ENCODE results near the gene MSRB1.

The MSRB1 gene

DNA sequence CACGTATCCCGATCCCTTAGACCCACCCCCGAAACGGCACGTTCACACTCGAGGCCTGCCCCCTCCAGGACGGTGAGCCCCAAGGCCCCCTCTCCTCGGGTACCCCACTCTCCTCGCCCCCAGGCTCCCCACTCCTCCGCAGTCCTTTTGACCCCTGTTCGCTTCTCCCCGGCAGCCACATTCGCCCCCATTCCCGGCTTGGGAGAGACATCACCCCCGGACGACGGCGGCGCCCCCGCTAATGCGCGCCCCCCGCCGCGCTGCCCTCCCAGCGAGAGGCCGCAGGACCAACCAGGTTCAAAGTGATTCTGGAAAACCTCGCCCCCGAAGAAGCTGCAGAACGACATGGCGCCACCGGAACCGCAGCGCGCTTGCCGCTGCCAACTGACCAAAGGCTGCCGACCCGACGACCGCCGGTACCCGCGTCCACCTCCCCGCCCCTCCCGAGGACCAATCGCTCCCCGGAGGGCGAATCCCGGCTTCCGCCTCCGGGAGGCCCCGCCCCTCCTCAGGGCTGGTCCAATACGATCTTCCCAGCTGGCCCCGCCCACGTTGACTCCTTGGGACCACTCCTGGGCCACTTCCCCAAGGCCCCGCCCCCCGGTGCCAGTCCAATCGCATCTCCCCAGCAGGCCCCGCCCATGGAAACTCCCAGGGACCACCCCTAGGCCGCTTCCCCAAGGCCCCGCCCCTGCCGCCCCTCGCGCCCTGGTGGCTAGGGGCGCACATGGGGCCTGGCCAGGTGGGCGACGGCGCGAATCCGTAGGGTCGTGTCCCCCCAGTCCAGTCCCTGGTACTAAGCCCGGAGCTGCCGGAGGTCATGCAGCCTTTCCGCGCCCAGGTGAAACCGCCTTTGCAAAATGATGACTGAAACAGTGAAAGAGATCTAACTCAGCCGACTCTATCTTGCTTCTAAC is at the start of gene MSRB1:
Gene MSRB1 (minus strand): TSS at position 390 of the 917 bp plus-strand sequence. CDS start 43 bp downstream, at position 347.
- DNase-seq (ENCODE audit: low read depth): peak; percentile 98

GRCh38 chr16:1991948-1992703 is 49.1 kb upstream of the MSRB1 start:
- peak; percentile 93 for DNase-seq (ENCODE audit: low read depth)

- DNase-seq (ENCODE audit: low read depth): no peak
Observed at GRCh38 chr16:1991588-1991947, 48.6 kb upstream of the MSRB1 start.

DNA sequence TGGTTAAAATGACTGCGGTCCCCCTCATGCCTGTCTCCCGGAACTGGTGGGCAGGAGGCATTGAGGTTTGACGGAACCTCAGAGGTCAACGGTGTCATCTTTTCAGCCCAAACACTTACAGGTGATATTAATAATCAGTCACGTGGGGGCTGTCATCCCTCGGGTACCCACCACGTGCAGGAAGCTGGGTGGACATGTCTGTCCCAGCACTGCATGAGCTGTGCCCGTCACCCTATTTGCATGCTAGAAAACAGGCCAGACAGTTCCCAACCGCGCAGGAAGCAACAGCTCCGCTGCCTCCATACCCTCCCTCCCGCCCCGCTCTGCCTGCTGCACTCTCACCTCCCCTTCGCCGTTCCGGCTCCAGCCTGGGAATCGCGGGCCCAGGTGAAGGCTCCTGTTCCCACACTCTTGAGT is 48.1 kb upstream of the MSRB1 start:
- no peak for DNase-seq (ENCODE audit: low read depth)

DNA sequence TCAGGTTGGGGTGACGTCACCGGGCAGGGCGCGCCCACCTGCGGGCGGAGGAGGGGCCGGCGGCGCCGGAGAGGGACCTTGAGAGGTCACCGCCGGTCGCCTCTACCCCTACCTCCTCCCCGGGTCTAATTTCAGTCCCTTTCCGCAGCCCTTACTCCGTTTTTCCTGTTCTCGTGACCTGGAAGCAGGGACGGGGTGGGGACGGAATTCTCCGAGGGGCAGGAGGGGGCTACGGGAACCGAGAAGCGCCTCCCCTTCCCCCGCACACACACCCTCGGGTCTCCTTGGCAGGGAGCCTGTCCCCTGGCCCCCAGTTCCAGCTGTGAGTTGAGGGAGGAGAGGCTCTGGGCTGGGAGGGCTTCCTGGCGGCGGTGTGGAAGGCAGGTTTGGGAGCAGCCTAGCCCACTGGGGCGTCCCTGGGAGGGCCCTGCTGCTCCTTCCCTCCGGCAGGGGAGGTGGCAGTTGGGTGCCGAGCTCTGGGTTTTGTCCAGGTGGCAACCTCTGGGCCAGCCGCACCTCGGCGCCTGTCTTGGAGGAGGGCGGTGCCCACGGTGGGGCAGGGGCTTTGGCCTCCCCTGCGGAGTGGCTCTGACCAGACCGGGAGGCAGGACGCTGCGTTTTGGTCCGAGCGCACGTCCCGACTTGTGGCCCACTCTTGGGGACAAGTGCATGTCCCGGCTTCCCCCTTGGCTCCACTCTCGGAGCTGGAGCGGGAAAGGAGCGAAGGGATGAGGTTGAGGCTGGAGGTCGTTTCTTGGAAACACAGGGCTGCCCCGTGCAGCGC is 47.5 kb upstream of the MSRB1 start:
- no peak for DNase-seq (ENCODE audit: low read depth)

DNA sequence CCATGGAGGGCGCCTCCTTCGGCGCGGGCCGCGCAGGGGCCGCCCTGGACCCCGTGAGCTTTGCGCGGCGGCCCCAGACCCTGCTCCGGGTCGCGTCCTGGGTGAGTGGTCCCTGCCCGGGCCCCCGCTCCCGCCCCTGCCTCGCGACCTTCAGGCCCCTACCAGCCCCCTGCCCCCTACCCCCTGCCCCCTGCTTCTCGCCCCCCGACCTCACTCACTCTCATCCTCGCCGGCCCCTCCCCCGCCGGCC is 47.0 kb upstream of the MSRB1 start:
- DNase-seq (ENCODE audit: low read depth): no peak

DNA sequence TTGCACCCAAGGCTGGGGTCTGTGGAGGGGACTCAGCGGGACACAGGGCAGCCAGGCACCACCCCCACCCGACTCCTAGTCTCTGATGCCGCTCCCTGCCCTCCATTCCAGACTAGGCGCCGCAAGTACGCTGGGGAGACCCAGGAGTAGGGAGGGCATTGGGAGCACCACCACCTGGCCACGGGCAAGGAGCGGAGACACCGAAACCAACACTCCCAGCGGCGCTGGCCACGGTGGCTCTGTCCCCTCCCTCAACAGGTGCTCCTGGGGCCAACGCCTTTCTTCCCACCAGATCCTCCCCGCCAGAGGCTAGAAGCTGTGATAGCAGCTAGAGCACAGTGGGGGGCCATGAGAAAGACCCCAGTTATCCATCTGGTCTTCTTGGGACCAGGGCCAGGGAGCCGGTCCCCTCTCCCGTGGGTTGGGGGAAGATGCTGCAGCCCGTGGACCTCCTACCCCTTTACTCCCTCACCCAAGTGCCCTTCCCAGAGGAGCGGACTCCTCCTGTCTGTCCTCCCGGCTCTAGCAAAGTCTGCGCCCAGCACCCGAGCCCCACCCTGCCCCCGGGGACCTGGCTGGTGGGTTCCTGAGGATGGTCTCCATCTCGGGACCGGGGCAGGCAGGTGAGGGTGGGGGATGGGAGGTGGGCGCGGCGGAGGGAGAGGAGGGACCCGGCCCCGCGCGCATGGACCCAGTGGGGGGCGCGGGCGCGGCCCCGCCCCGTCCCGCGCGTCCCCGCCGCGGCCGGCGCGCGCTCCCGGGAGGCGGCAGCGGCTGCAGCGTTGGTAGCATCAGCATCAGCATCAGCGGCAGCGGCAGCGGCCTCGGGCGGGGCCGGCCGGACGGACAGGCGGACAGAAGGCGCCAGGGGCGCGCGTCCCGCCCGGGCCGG is 46.5 kb upstream of the MSRB1 start, which contains the start of gene SYNGR3:
Gene SYNGR3 (plus strand): TSS at position 762 of the 892 bp plus-strand sequence. CDS start 133 bp downstream, outside the sequence.
- DNase-seq (ENCODE audit: low read depth): no peak

- DNase-seq (ENCODE audit: low read depth): no peak
Observed at GRCh38 chr16:1987198-1987597, 44.2 kb upstream of the MSRB1 start.

DNA sequence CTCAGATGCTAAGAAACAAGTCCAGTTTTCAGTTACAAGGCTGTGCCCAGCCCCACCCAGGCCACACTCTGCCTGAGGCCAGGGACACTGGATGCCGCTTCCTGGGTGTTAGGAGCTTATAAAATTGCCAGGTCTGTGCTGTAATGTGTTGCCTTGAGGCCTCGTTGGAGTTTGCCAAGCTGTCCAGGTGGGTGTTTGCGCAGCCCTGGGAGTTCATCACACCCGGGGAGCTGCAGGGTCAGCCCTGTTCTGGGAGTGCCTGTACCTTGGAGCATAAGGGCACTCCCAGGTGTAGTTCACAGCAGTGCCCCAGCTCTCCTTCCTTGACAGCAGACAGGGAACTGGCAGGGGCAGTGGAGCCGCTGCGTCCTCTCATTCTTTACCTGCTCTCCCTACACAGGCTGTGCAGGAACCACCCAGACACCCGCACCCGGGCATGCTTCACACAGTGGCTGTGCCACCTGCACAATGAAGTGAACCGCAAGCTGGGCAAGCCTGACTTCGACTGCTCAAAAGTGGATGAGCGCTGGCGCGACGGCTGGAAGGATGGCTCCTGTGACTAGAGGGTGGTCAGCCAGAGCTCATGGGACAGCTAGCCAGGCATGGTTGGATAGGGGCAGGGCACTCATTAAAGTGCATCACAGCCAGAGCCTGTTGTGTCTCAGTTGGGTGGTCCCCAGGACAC is 42.6 kb upstream of the MSRB1 start:
- no peak for DNase-seq (ENCODE audit: low read depth)

- DNase-seq (ENCODE audit: low read depth): no peak
Observed at GRCh38 chr16:1984347-1985225, 41.6 kb upstream of the MSRB1 start.

DNA sequence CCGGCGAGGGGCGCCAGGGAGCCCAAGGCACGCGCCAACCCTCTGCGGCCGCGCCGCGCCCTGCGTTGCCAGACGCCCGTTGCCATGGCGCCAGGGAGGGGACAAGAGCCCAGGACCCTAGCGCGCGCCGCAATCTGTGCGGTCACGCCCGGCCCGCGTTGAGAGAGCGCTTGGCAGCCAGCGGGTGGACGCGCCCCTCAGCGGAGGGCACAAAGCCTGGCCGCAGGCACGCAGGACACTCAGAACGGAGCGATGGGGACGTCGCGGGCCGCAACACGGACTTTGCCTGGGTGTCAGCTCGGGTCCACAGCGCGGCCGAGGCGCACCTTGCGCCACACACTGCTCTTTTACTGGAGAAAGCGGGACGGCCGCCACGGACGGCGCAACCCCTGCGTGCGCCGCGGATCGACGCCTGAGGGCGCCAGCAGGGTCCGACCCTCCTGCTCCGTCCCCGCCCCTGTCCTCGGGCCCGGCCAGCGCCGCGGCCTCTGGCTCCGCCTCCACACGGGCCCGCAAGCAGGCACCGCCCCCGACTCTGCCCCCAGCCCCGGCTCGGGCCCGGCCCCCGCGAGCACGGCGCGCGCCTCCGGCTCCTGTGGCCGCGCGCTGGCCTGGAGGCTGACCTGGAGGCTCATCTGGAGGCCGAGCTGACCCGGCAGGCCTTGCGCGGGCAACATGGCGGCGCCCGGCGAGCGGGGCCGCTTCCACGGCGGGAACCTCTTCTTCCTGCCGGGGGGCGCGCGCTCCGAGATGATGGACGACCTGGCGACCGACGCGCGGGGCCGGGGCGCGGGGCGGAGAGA is 40.7 kb upstream of the MSRB1 start, which contains the start of gene GFER:
Gene GFER (plus strand): TSS at position 650 of the 803 bp plus-strand sequence. CDS start 26 bp downstream, at position 676.
- DNase-seq (ENCODE audit: low read depth): peak; percentile 69

GRCh38 chr16:1982991-1983543 is 40.1 kb upstream of the MSRB1 start:
- DNase-seq (ENCODE audit: low read depth): no peak

DNA sequence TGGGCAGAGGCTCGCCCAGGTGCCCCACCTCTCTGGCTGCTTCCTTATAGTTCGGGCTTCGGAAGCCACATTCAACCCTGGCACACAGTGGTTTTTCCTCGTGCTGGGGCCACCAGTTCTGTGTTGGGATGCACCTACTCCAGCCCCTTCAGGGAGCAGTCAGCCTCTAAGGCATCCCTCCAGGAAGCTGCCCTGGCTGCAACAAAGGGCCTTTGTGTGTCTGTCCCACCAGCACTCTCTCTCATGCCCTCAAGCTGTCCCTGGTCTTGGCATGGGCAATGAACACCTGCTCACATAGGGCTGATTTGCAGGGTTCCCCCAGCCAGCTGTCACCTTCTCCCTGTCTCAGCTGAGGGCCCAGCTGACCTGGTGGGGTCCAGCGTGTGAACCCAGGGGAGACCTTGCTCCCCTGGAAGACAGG is 39.0 kb upstream of the MSRB1 start:
- no peak for DNase-seq (ENCODE audit: low read depth)

DNA sequence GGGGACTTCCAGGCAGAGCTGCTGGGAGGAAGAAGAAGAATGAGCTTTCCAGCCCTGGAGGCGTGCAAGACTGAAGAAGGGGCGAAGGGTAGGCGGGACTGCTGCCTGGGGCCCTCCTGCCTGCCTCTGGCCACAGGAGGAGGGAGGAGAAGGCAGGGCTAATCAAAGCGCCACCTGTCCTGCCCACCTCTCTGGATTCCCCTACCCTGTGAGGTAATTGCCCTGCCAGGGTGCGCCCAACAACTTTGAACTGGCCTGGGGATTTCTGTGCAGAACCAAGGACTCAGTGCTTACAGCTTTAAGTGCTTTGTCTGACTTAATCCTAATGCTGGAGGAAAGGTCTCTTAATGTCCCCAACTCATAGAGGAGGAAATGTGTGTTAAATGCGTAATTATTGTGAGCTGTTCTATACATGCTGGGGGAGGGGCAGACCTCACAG is 38.4 kb upstream of the MSRB1 start, which contains the start of gene NOXO1:
Gene NOXO1 (minus strand): TSS at position 72 of the 439 bp plus-strand sequence. CDS start 290 bp downstream, outside the sequence.
- no peak for DNase-seq (ENCODE audit: low read depth)

DNA sequence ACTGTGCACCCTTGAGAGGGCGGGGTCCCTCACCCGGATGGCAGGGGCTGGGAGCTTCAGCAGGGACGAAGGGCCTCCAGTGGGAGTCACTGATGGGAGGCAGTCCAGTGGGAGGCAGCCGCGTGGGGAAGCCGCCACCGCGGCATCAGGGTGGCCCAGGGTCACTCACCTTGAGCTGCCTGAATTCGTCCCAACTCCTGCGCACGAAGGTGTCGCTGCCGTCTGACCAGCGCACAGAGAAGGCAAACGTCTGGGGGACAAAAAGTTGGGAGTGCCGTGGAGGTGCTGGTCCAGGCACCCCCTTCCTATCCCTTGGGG is 37.7 kb upstream of the MSRB1 start:
- DNase-seq (ENCODE audit: low read depth): no peak

- no peak for DNase-seq (ENCODE audit: low read depth)
Observed at GRCh38 chr16:1980030-1980769, 37.2 kb upstream of the MSRB1 start.

- DNase-seq (ENCODE audit: low read depth): no peak
Observed at GRCh38 chr16:1979271-1980029, 36.5 kb upstream of the MSRB1 start.

Data from activated T-cell treated with anti-CD3 and anti-CD28 coated beads for 24 hours (primary cell).